Measurements from ENCODE around the gene AKAP9.
A peak's percentile ranks its signal among the peaks of the same experiment; 100 is the strongest.
"Not testable (repeated sequence)": the region's sequence is repeated elsewhere in the genome, so short reads cannot be mapped to it uniquely, and the experiment has no call there.

Gene AKAP9

GRCh38 chr7:91940572-91941341 lies at the start of gene AKAP9:
AKAP9 (plus strand) TSS chr7:91940862; CDS start chr7:91941100, 238 bp downstream.
- peak; percentile 92 for DNase-seq (ENCODE audit: extremely low spot score)
- CTCF ChIA-PET, result interaction anchor here (1.0 to 3.5 kb wide), 9 partner anchors 9 to 521 kb away, joined by 3 to 17 read pairs (median 5); partner anchors contain the start of genes GATAD1 and MTERF1
- TF ChIP-seq CTCF (IDR thresholded peaks at IDR 0.05; ENCODE audit: control extremely low read depth, extremely low read depth, low read depth, missing control alignments), result peak; percentile 5
- POLR2A ChIA-PET, result interaction anchor here (1.8 kb wide), 1 partner anchor 588 kb away, joined by 4 read pairs; the partner anchor contains the start of genes PEX1 and RBM48

GRCh38 chr7:91892099-91892705 lies 48.5 kb upstream of the AKAP9 start:
- ChIA-PET CTCF (interaction anchor here (0.9 to 4.0 kb wide), 2 partner anchors 11 to 12 kb away, joined by 3 to 21 read pairs; partner anchors contain the start of gene MTERF1), POLR2A (no interaction called here)
- no peak for DNase-seq (ENCODE audit: extremely low spot score)
- TF ChIP-seq CTCF (IDR thresholded peaks at IDR 0.05; ENCODE audit: control extremely low read depth, extremely low read depth, low read depth, missing control alignments), result no peak

GRCh38 chr7:91892821-91893340 lies 47.8 kb upstream of the AKAP9 start:
- DNase-seq (ENCODE audit: extremely low spot score), result no peak
- ChIA-PET CTCF (interaction anchor here (4.0 kb wide), 1 partner anchor 12 kb away, joined by 21 read pairs; the partner anchor contains the start of gene MTERF1), POLR2A (no interaction called here)
- TF ChIP-seq CTCF (IDR thresholded peaks at IDR 0.05; ENCODE audit: control extremely low read depth, extremely low read depth, low read depth, missing control alignments), result no peak

- DNase-seq (ENCODE audit: extremely low spot score); POLR2A ChIA-PET: not testable (repeated sequence)
- CTCF ChIA-PET, result interaction anchor here (4.0 kb wide), 1 partner anchor 13 kb away, joined by 21 read pairs; the partner anchor contains the start of gene MTERF1
Measured at GRCh38 chr7:91893699-91894098, 47.0 kb upstream of the AKAP9 start.

- no peak for DNase-seq (ENCODE audit: extremely low spot score)
- CTCF ChIA-PET, result interaction anchor here (1.4 to 2.9 kb wide), 2 partner anchors 10 to 15 kb away, joined by 3 to 11 read pairs; partner anchors contain the start of gene MTERF1
- POLR2A ChIA-PET, result no interaction called here
- no peak for TF ChIP-seq CTCF (IDR thresholded peaks at IDR 0.05; ENCODE audit: control extremely low read depth, extremely low read depth, low read depth, missing control alignments)
Measured at GRCh38 chr7:91894781-91895480, 45.7 kb upstream of the AKAP9 start.

- TF ChIP-seq CTCF (IDR thresholded peaks at IDR 0.05; ENCODE audit: control extremely low read depth, extremely low read depth, low read depth, missing control alignments), result no peak
- POLR2A ChIA-PET, result no interaction called here
- DNase-seq (ENCODE audit: extremely low spot score), result no peak
- CTCF ChIA-PET, result interaction anchor here (1.1 to 1.5 kb wide), 2 partner anchors 13 to 69 kb away, joined by 3 to 5 read pairs; no protein-coding TSS in a partner anchor
Measured at GRCh38 chr7:91898240-91898992, 42.2 kb upstream of the AKAP9 start.

Data from GM10248 (cell line).